H1 (cell line): ENCODE results near the gene NIN. TPM values are rescaled to one million over a fixed set of nuclear protein-coding genes. Genes with fewer than 3 reads are reported as not detected.
A peak's percentile ranks its signal among the peaks of the same experiment; 100 is the strongest.

Experiments used
- CTCF ChIA-PET: fragments of 300-600 bp; sonication (Branson Sonifier 250); formaldehyde crosslinking; loops from one replicate; lab custom pipeline; 2021; ENCODE audit not compliant: partially characterized antibody; lab: Charles Lee
- POLR2A ChIA-PET: fragments of 300-600 bp; sonication (Branson Sonifier 250); formaldehyde crosslinking; loops from one replicate; lab custom pipeline; 2021; ENCODE audit warnings: inconsistent platforms; ENCODE audit not compliant: partially characterized antibody; lab: Charles Lee
- DNase-seq, 2 experiments: peaks; one replicate each; pipeline versions ENCODE4 v3.0.0 to v3.0.0-alpha.2; 2010 to 2022; ENCODE audit warnings: low spot score in 2 of 2, low read depth in 1 of 2, mixed read lengths in 1 of 2
- FAIRE-seq: peaks from 2 replicates; lab custom pipeline; 2011; peaks lifted over from hg19 to GRCh38; lab: Jason Lieb, UNC
- H2AFZ ChIP-seq: 2 replicates; pipeline ENCODE4 v1.8.1; 2012; ENCODE audit warnings: low read length, inconsistent platforms
- H2AK5ac ChIP-seq: 2 replicates; pipeline ENCODE4 v1.6.1; 2013; ENCODE audit warnings: low read depth, low read length
- H2BK120ac ChIP-seq: replicated peaks from 2 replicates; pipeline ENCODE3; 2013; ENCODE audit warnings: low read depth, low read length, inconsistent platforms
- H2BK12ac ChIP-seq: 2 replicates; pipeline ENCODE4 v1.6.1; 2013; ENCODE audit warnings: low read depth, low read length
- H2BK15ac ChIP-seq: 2 replicates; pipeline ENCODE4 v1.6.1; 2013; ENCODE audit warnings: low read length
- H2BK20ac ChIP-seq: 2 replicates; pipeline ENCODE4 v1.6.1; 2013; ENCODE audit warnings: low read length
- H2BK5ac ChIP-seq: 2 replicates; pipeline ENCODE4 v1.6.1; 2013; ENCODE audit warnings: low read depth, low read length
- H3K14ac ChIP-seq: 2 replicates; pipeline ENCODE4 v1.6.1; 2013; ENCODE audit warnings: inconsistent platforms; ENCODE audit not compliant: insufficient read length
- H3K18ac ChIP-seq: 2 replicates; pipeline ENCODE4 v1.6.1; 2013; ENCODE audit warnings: low read length; ENCODE audit errors: extremely low read depth
- H3K23ac ChIP-seq: 2 replicates; pipeline ENCODE4 v1.6.1; 2013; ENCODE audit warnings: inconsistent platforms; ENCODE audit not compliant: insufficient read length
- H3K23me2 ChIP-seq: 2 replicates; pipeline ENCODE4 v1.6.1; 2013; ENCODE audit warnings: low read depth, low read length
- H3K27ac ChIP-seq: 2 replicates; pipeline ENCODE4 v1.6.1; 2011; ENCODE audit warnings: low read depth, low read length, inconsistent platforms
- H3K27me3 ChIP-seq, 4 experiments: replicated peaks in 1 of 4; 1 replicate in 1 of 4; 2 replicates in 3 of 4; pipeline versions ENCODE4 v1.6.1 to v1.8.1; 2011 to 2013; ENCODE audit warnings: low read length in 3 of 4, mild to moderate bottlenecking in 3 of 4, inconsistent platforms in 2 of 4, mixed read lengths in 2 of 4, moderate library complexity in 1 of 4; ENCODE audit not compliant: control insufficient read depth in 3 of 4, insufficient read depth in 3 of 4; ENCODE audit errors: extremely low read depth in 1 of 4
- H3K36me3 ChIP-seq, 4 experiments: 2 replicates each; pipeline versions ENCODE4 v1.6.1 to v1.8.1; 2011 to 2013; ENCODE audit warnings: mild to moderate bottlenecking in 4 of 4, low read length in 3 of 4, moderate library complexity in 2 of 4, control low read depth in 1 of 4, inconsistent platforms in 1 of 4; ENCODE audit not compliant: insufficient read depth in 4 of 4, control insufficient read depth in 2 of 4
- H3K4ac ChIP-seq: replicated peaks from 2 replicates; pipeline ENCODE3; 2013; ENCODE audit warnings: low read length, low read depth, mixed read lengths, inconsistent platforms; ENCODE audit not compliant: insufficient read length
- H3K4me1 ChIP-seq, 4 experiments: replicated peaks in 1 of 4; 1 replicate in 1 of 4; 2 replicates in 3 of 4; pipeline versions ENCODE4 v1.6.1 to v1.8.1; 2011 to 2013; ENCODE audit warnings: low read length in 3 of 4, inconsistent platforms in 2 of 4, mixed read lengths in 1 of 4; ENCODE audit not compliant: insufficient read depth in 4 of 4, control insufficient read depth in 3 of 4
- H3K4me2 ChIP-seq, 2 experiments: 2 replicates each; pipeline versions ENCODE4 v1.6.1 to v1.8.1; 2011 to 2013; ENCODE audit warnings: low read depth in 2 of 2, low read length in 2 of 2, control low read depth in 1 of 2, inconsistent platforms in 1 of 2, mild to moderate bottlenecking in 1 of 2; ENCODE audit not compliant: insufficient read depth in 1 of 2
- H3K4me3 ChIP-seq, 4 experiments: fragments of 200-600, 300-600 bp in 1 of 4; sonication (generic), shearing (Covaris generic), sonication (Bioruptor Twin) in 1 of 4; 2 replicates each; pipeline versions ENCODE4 v1.5.1 to v1.8.1; 2011 to 2016; ENCODE audit warnings: low read length in 4 of 4, low read depth in 3 of 4, control low read depth in 2 of 4, inconsistent platforms in 2 of 4, mild to moderate bottlenecking in 2 of 4, mixed read lengths in 1 of 4, moderate library complexity in 1 of 4; ENCODE audit not compliant: insufficient read depth in 2 of 4; ENCODE audit errors: extremely low read depth in 1 of 4
- H3K56ac ChIP-seq: replicated peaks from 2 replicates; pipeline ENCODE3; 2013; ENCODE audit warnings: low read depth, mild to moderate bottlenecking, mixed read lengths, low read length, inconsistent platforms; ENCODE audit not compliant: insufficient read length
- H3K79me1 ChIP-seq: 2 replicates; pipeline ENCODE4 v1.6.1; 2013; ENCODE audit warnings: low read depth, low read length, control low read depth
- H3K79me2 ChIP-seq, 2 experiments: 2 replicates each; pipeline versions ENCODE4 v1.6.1 to v1.8.1; 2012 to 2013; ENCODE audit warnings: low read length in 2 of 2, mild to moderate bottlenecking in 2 of 2, inconsistent platforms in 1 of 2; ENCODE audit not compliant: insufficient read depth in 2 of 2, control insufficient read depth in 1 of 2
- H3K9ac ChIP-seq, 4 experiments: replicated peaks in 1 of 4; 1 replicate in 1 of 4; 2 replicates in 3 of 4; pipeline versions ENCODE4 v1.6.1 to v1.8.1; 2011 to 2013; ENCODE audit warnings: low read depth in 3 of 4, low read length in 3 of 4, control low read depth in 2 of 4, mild to moderate bottlenecking in 2 of 4, moderate library complexity in 2 of 4, inconsistent platforms in 1 of 4; ENCODE audit errors: extremely low read depth in 1 of 4
- H3K9me3 ChIP-seq, 2 experiments: 2 replicates each; pipeline versions ENCODE4 v1.6.1 to v1.8.1; 2012 to 2013; ENCODE audit warnings: mild to moderate bottlenecking in 2 of 2, moderate library complexity in 2 of 2, control low read depth in 1 of 2, inconsistent platforms in 1 of 2, low read depth in 1 of 2, low read length in 1 of 2, mixed read lengths in 1 of 2; ENCODE audit not compliant: insufficient read depth in 2 of 2
- H4K20me1 ChIP-seq, 2 experiments: replicated peaks in 1 of 2; 2 replicates each; pipeline versions ENCODE3 to v1.8.1; 2011 to 2013; ENCODE audit warnings: inconsistent platforms in 2 of 2, low read length in 2 of 2, mild to moderate bottlenecking in 1 of 2; ENCODE audit not compliant: insufficient read depth in 2 of 2, control insufficient read depth in 1 of 2
- H4K5ac ChIP-seq: 2 replicates; pipeline ENCODE4 v1.6.1; 2013; ENCODE audit warnings: low read length, low read depth, mixed read lengths, inconsistent platforms; ENCODE audit not compliant: insufficient read length
- H4K8ac ChIP-seq: 2 replicates; pipeline ENCODE4 v1.8.0; 2013; ENCODE audit warnings: mild to moderate bottlenecking, moderate library complexity, low read length, inconsistent platforms; ENCODE audit not compliant: insufficient read depth; ENCODE audit errors: extremely low read depth
- H4K91ac ChIP-seq: replicated peaks from 2 replicates; pipeline ENCODE3; 2013; ENCODE audit warnings: low read length, mixed read lengths, inconsistent platforms; ENCODE audit not compliant: insufficient read length
- CTCF ChIP-seq, 3 experiments: IDR thresholded peaks; 1 replicate in 2 of 3; 2 replicates in 1 of 3; pipeline versions ENCODE4 v1.5.1 to v1.6.1; 2011; ENCODE audit warnings: low read length in 3 of 3, mild to moderate bottlenecking in 3 of 3, inconsistent platforms in 2 of 3, low read depth in 1 of 3, moderate library complexity in 1 of 3; ENCODE audit not compliant: insufficient read depth in 1 of 3; ENCODE audit errors: control extremely low read depth in 1 of 3
- GABPA ChIP-seq: IDR thresholded peaks from 2 replicates; pipeline ENCODE4 v1.6.1; 2011; ENCODE audit warnings: mild to moderate bottlenecking, low read length, moderate library complexity, borderline replicate concordance; ENCODE audit not compliant: insufficient read depth
- RAD21 ChIP-seq, 2 experiments: IDR thresholded peaks in 1 of 2; conservative IDR thresholded peaks in 1 of 2; 2 replicates each; pipeline ENCODE4 v1.6.1; 2011; ENCODE audit warnings: low read depth in 2 of 2, low read length in 2 of 2, improper control_type of control experiment in 1 of 2, inconsistent platforms in 1 of 2, mild to moderate bottlenecking in 1 of 2, moderate library complexity in 1 of 2
- RBBP5 ChIP-seq: IDR thresholded peaks from 2 replicates; pipeline ENCODE4 v1.7.1; 2012; ENCODE audit warnings: low read depth, mild to moderate bottlenecking, inconsistent platforms, low read length, moderate library complexity, borderline replicate concordance
- RNF2 ChIP-seq: fragments of 200-900, 300-1000 bp; sonication (generic); IDR thresholded peaks from 2 replicates; pipeline ENCODE4 v1.7.1; 2016; ENCODE audit warnings: borderline replicate concordance, low read depth, mild to moderate bottlenecking, antibody characterized with exemption, low read length; ENCODE audit not compliant: poor library complexity, severe bottlenecking; ENCODE audit errors: missing control alignments
- SAP30 ChIP-seq: fragments of 300-600 bp; sonication (generic); IDR thresholded peaks from 2 replicates; pipeline ENCODE4 v1.7.1; 2012; ENCODE audit warnings: low read length, moderate library complexity, mild to moderate bottlenecking, inconsistent platforms; ENCODE audit not compliant: insufficient read depth, insufficient replicate concordance
- TAF7 ChIP-seq: optimal IDR thresholded peaks from 2 replicates; pipeline ENCODE3; 2011; ENCODE audit warnings: low read depth, mild to moderate bottlenecking, inconsistent platforms, low read length, moderate library complexity, borderline replicate concordance
- WGBS, 2 experiments: shearing (Covaris generic) in 1 of 2; methylation state at CpG; one replicate each; pipeline versions ENCODE4 v1.1.6 to v1.1.7; 2013 to 2015; ENCODE audit warnings: low lambda C conversion rate in 2 of 2, mixed read lengths in 2 of 2, inconsistent platforms in 1 of 2, low coverage in 1 of 2, missing lambda C conversion rate in 1 of 2; ENCODE audit not compliant: insufficient replicate concordance in 2 of 2, insufficient coverage in 1 of 2, insufficient read length in 1 of 2; ENCODE audit errors: extremely low coverage in 1 of 2, missing lambda C conversion rate in 1 of 2; 5-methylcytosine and 5-hydroxymethylcytosine counted together
- polyA plus RNA-seq, 7 experiments: library from polyadenylated mRNA; depleted of rRNA in 3 of 7; stranded (reverse) in 5 of 7; unstranded in 2 of 7; fragments of >200 nt in 5 of 7; fragments of 200-250 nt in 2 of 7; gene quantifications; 1 replicate in 5 of 7; 2 replicates in 1 of 7; 4 replicates in 1 of 7; pipeline versions ENCODE4 v1.2.1 to v1.2.3, GENCODE V29; 2011 to 2013; ENCODE audit warnings: missing spikeins in 2 of 7, mixed read lengths in 2 of 7
- total RNA-seq: library from RNA; stranded (reverse); fragmentation: NEBNext Ultra II Directional; extraction: Animal tissue kit (Norgen Biotek cat#: 25700); gene quantifications from 2 replicates; pipeline ENCODE4 v1.2.1, GENCODE V29; 2021

NIN gene
- total and polyA plus RNA-seq, 2 of the 8 experiments (the other 6 are each of a cell fraction or from before 2014, with no cell fraction given): 3.2 to 21.3 TPM

DNA sequence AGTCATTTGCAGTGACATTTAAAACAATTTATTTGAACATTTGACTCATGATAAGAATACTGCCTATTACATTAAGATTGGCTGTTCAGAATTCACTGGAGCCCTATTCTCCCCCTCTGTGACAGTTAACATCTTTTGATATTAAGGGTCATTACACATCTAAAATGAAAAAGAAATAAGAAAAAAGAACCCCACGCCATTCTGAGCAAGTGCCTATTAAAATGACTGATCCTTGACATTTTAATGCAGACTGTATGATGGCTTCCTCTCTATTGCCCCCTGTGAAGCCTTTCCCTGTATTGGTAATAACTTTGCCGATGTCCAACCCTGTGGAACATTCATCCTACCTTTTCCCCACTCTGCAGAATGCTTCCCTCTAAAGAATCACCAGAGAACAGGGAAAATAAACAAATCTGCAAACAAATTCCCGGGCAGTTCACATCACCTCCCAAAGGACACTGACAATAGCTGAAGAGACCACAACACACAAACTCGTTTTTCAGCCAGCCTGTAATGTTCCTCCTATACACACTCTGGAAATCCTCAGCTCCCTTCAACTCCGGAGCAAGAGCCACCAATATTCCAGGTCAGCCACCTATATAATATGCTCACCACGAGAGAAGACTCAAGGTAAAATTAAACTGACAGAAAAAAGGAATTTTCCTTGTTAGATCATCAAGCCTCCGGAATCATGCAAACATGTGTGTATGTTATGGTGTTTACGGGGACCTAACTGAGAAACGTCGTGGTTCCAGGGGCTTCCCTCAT is 2.1 kb downstream of the NIN start:
- H3K27me3 ChIP-seq: peaks cover 6 to 64% (median 37%) of the 10 kb centered on the region in 4 experiments
- peak overlapping the region; percentile 57 to 89 (median 68); a peak in 7 of 8 replicates for H3K4me3 ChIP-seq
- FAIRE-seq (no peak), DNase-seq (no peak)
- H3K27ac ChIP-seq: no peak overlapping the region
- H3K23ac ChIP-seq: no peak overlapping the region
- no peak overlapping the region for H2BK15ac ChIP-seq
- CTCF ChIA-PET: interaction anchor here (1.0 to 3.2 kb wide), 7 partner anchors 9 to 53 kb away, joined by 3 to 9 read pairs (median 5); no protein-coding TSS in a partner anchor
- POLR2A ChIA-PET: interaction anchor here (0.9 to 3.9 kb wide), 6 partner anchors 7 to 43 kb away, joined by 3 to 23 read pairs (median 4); partner anchors contain the start of gene ABHD12B
- peaks cover 17% of the 10 kb centered on the region for H3K23me2 ChIP-seq
- H3K36me3 ChIP-seq: no peaks in the 10 kb centered on the region
- H3K4ac ChIP-seq: no peak overlapping the region
- no peak overlapping the region for H2BK5ac ChIP-seq
- no peak overlapping the region for H3K9ac ChIP-seq
- peak overlapping the region; percentile 78 to 85 for H3K4me2 ChIP-seq
- no peak overlapping the region for H2BK20ac ChIP-seq
- no peak overlapping the region for H3K14ac ChIP-seq
- no peaks in the 10 kb centered on the region for H3K79me1 ChIP-seq
- H2AK5ac ChIP-seq: no peak overlapping the region
- H4K91ac ChIP-seq: no peak overlapping the region
- no peak overlapping the region for H4K8ac ChIP-seq
- H4K5ac ChIP-seq: no peak overlapping the region
- no peaks in the 10 kb centered on the region for H3K9me3 ChIP-seq
- peaks cover 18 to 22% of the 10 kb centered on the region in 2 experiments for H4K20me1 ChIP-seq
- H3K79me2 ChIP-seq: peaks cover 0 to 35% of the 10 kb centered on the region in 2 experiments; a peak in 2 of 4 replicates
- WGBS, 2 experiments: 54% methylated on average over 10 of the region's 10 CpGs; no CpG with 5 or more reads in 1 of the 2 experiments
- H3K4me1 ChIP-seq: peaks cover 3 to 14% (median 8%) of the 10 kb centered on the region in 4 experiments; a peak in 5 of 7 replicates
- no peak overlapping the region for H2BK120ac ChIP-seq
- no peak overlapping the region for H2BK12ac ChIP-seq
- no peak overlapping the region for H2AFZ ChIP-seq
- no peak overlapping the region for H3K56ac ChIP-seq
- no peak overlapping the region for H3K18ac ChIP-seq
- TF ChIP-seq RNF2: no peak
- TF ChIP-seq RBBP5: no peak
- TF ChIP-seq CTCF (IDR thresholded peaks at IDR 0.05; ENCODE audit: control extremely low read depth in 1 of 3, insufficient read depth in 1 of 3, low read depth in 1 of 3, low read length in 3 of 3): no peak
- TF ChIP-seq TAF7: no peak
- TF ChIP-seq RAD21 (IDR thresholded peaks at IDR 0.05 in 1 of 2, conservative IDR thresholded peaks at IDR 0.05 in 1 of 2; ENCODE audit: low read depth in 2 of 2, low read length in 2 of 2): no peak
- no peak for TF ChIP-seq GABPA
- no peak for TF ChIP-seq SAP30
